Erythroblast (primary cell): ENCODE data around the gene AQP1.

Experiments used
- DNase-seq, 2 experiments: peaks; one replicate each; lab custom pipeline; 2025; lab: John Stamatoyannopoulos, UW
- GATA1 ChIP-seq: IDR thresholded peaks from 2 replicates; pipeline ENCODE4 v1.6.1; 2011; ENCODE audit warnings: low read depth, mild to moderate bottlenecking, control low read depth, low read length, moderate library complexity
- POLR2A ChIP-seq: IDR thresholded peaks from 2 replicates; pipeline ENCODE4 v1.6.1; 2011; ENCODE audit warnings: mild to moderate bottlenecking, low read length

The AQP1 gene

GRCh38 chr7:30913821-30914515 lies 2.3 kb downstream of the AQP1 start:
- DNase-seq: peak; percentile 78 to 81
- no peak for TF ChIP-seq POLR2A
- TF ChIP-seq GATA1: no peak

GRCh38 chr7:30914596-30914995 lies 2.9 kb downstream of the AQP1 start:
- DNase-seq: no peak
- no peak for TF ChIP-seq GATA1
- no peak for TF ChIP-seq POLR2A

- TF ChIP-seq GATA1 (peak; percentile 85), POLR2A (peak; percentile 54)
- peak; percentile 93 to 96 for DNase-seq
Measured at GRCh38 chr7:30915005-30915601, 3.5 kb downstream of the AQP1 start.

GRCh38 chr7:30915751-30916150 lies 4.1 kb downstream of the AQP1 start:
- TF ChIP-seq GATA1 (no peak), POLR2A (no peak)
- no peak for DNase-seq

- DNase-seq: no peak
- TF ChIP-seq GATA1 (no peak), POLR2A (no peak)
Measured at GRCh38 chr7:30916255-30916654, 4.6 kb downstream of the AQP1 start.

- TF ChIP-seq POLR2A (no peak), GATA1 (no peak)
- DNase-seq: peak in 1 of 2 experiments; percentile 29
Measured at GRCh38 chr7:30916767-30917166, 5.1 kb downstream of the AQP1 start.

- no peak for DNase-seq
- no peak for TF ChIP-seq GATA1
- TF ChIP-seq POLR2A: no peak
Measured at GRCh38 chr7:30917216-30917893, 5.7 kb downstream of the AQP1 start.

GRCh38 chr7:30918676-30919075 lies 7.0 kb downstream of the AQP1 start:
- no peak for DNase-seq
- no peak for TF ChIP-seq GATA1
- no peak for TF ChIP-seq POLR2A

- DNase-seq: peak in 1 of 2 experiments; percentile 45
- TF ChIP-seq GATA1: no peak
- TF ChIP-seq POLR2A: no peak
Measured at GRCh38 chr7:30920021-30920583, 8.4 kb downstream of the AQP1 start.

- TF ChIP-seq GATA1: no peak
- no peak for TF ChIP-seq POLR2A
- peak; percentile 82 to 89 for DNase-seq
Measured at GRCh38 chr7:30920584-30921539, 9.2 kb downstream of the AQP1 start.

GRCh38 chr7:30921540-30922401 lies 10.1 kb downstream of the AQP1 start:
- DNase-seq: no peak
- TF ChIP-seq GATA1 (no peak), POLR2A (no peak)

- TF ChIP-seq GATA1 (no peak), POLR2A (no peak)
- no peak for DNase-seq
Measured at GRCh38 chr7:30922596-30922995, 10.9 kb downstream of the AQP1 start.
